Stomach (tissue), 4 donors: ENCODE measurements around the gene C2orf76.

Source experiments
- POLR2A ChIP-seq, 4 donors: fragments of 450-650 bp; IDR thresholded peaks; one replicate each; pipeline ENCODE4 v1.6.1; 2016; ENCODE audit warnings: antibody characterized with exemption in 4 of 4, control low read depth in 2 of 4, mild to moderate bottlenecking in 1 of 4, moderate library complexity in 1 of 4
- POLR2AphosphoS5 ChIP-seq, 3 donors: sonication (generic); formaldehyde crosslinking; IDR thresholded peaks; one replicate each; pipeline ENCODE4 v1.6.1; 2016; ENCODE audit warnings: antibody characterized with exemption in 3 of 3
- TF ChIP-seq, protein P1 (sequence below), 7 experiments: fragments of 450-650 bp in 4 of 7; fragments of 200-600 bp in 3 of 7; sonication (generic) in 3 of 7; IDR thresholded peaks; one replicate each; pipeline ENCODE4 v1.5.1; 2016 to 2019; ENCODE audit warnings: antibody characterized with exemption in 7 of 7, control low read depth in 2 of 7, mild to moderate bottlenecking in 1 of 7

- TF ChIP-seq, protein P1, sequence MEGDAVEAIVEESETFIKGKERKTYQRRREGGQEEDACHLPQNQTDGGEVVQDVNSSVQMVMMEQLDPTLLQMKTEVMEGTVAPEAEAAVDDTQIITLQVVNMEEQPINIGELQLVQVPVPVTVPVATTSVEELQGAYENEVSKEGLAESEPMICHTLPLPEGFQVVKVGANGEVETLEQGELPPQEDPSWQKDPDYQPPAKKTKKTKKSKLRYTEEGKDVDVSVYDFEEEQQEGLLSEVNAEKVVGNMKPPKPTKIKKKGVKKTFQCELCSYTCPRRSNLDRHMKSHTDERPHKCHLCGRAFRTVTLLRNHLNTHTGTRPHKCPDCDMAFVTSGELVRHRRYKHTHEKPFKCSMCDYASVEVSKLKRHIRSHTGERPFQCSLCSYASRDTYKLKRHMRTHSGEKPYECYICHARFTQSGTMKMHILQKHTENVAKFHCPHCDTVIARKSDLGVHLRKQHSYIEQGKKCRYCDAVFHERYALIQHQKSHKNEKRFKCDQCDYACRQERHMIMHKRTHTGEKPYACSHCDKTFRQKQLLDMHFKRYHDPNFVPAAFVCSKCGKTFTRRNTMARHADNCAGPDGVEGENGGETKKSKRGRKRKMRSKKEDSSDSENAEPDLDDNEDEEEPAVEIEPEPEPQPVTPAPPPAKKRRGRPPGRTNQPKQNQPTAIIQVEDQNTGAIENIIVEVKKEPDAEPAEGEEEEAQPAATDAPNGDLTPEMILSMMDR (IDR thresholded peaks at IDR 0.05), result no peak
- TF ChIP-seq POLR2A (IDR thresholded peaks at IDR 0.05), result no peak
- TF ChIP-seq POLR2AphosphoS5 (IDR thresholded peaks at IDR 0.05), result no peak
Measured at GRCh38 chr2:119256582-119256921, 110.1 kb downstream of the C2orf76 start.
